H1 (cell line): ENCODE data around the gene TRIM44.

Source experiments
- EP300 ChIP-seq, 2 experiments: IDR thresholded peaks; 1 replicate in 1 of 2; 2 replicates in 1 of 2; pipeline ENCODE4 v1.6.1; 2011 to 2012; ENCODE audit warnings: low read depth in 2 of 2, low read length in 2 of 2, mild to moderate bottlenecking in 2 of 2, borderline replicate concordance in 1 of 2, inconsistent platforms in 1 of 2, moderate library complexity in 1 of 2
- HDAC2 ChIP-seq, 2 experiments: fragments of 300-600 bp in 1 of 2; sonication (generic) in 1 of 2; IDR thresholded peaks; 2 replicates each; pipeline ENCODE4 v1.6.1; 2011 to 2012; ENCODE audit warnings: low read depth in 2 of 2, low read length in 2 of 2, mild to moderate bottlenecking in 2 of 2, moderate library complexity in 2 of 2, borderline replicate concordance in 1 of 2, inconsistent platforms in 1 of 2
- KDM5A ChIP-seq: fragments of 200-600 bp; IDR thresholded peaks from 2 replicates; pipeline ENCODE4 v1.7.1; 2012; ENCODE audit warnings: mild to moderate bottlenecking, low read length, inconsistent platforms, mixed read lengths
- MAX ChIP-seq: IDR thresholded peaks from 2 replicates; pipeline ENCODE4 v1.6.1; 2012; ENCODE audit warnings: inconsistent platforms
- POLR2A ChIP-seq, 2 experiments: IDR thresholded peaks; 1 replicate in 1 of 2; 2 replicates in 1 of 2; pipeline ENCODE4 v1.6.1; 2011; ENCODE audit warnings: low read depth in 2 of 2, low read length in 2 of 2, mild to moderate bottlenecking in 2 of 2; ENCODE audit errors: control extremely low read depth in 1 of 2
- TAF1 ChIP-seq: IDR thresholded peaks from 2 replicates; pipeline ENCODE4 v1.6.1; 2011; ENCODE audit warnings: mild to moderate bottlenecking, low read depth, low read length

GRCh38 chr11:35678471-35678870 is 15.9 kb downstream of the TRIM44 start:
- no peak for TF ChIP-seq POLR2A (IDR thresholded peaks at IDR 0.05; ENCODE audit: control extremely low read depth in 1 of 2, low read depth in 2 of 2, low read length in 2 of 2)
- TF ChIP-seq HDAC2 (IDR thresholded peaks at IDR 0.05; ENCODE audit: borderline replicate concordance in 1 of 2, low read depth in 2 of 2, low read length in 2 of 2): no peak
- no peak for TF ChIP-seq MAX
- no peak for TF ChIP-seq KDM5A
- no peak for TF ChIP-seq TAF1
- no peak for TF ChIP-seq EP300 (IDR thresholded peaks at IDR 0.05; ENCODE audit: borderline replicate concordance in 1 of 2, low read depth in 2 of 2, low read length in 2 of 2)
